Ascending aorta (tissue), 2 donors: ENCODE measurements around the gene GDPD5. TPM values are rescaled to one million over a fixed set of nuclear protein-coding genes. Genes with fewer than 3 reads are reported as not detected.
A peak's percentile ranks its signal among the peaks of the same experiment; 100 is the strongest.

Source experiments
- DNase-seq, 2 donors: peaks; one replicate each; pipeline ENCODE4 v3.0.0-alpha.2; 2019; ENCODE audit warnings: low spot score in 2 of 2
- H3K27ac ChIP-seq, 2 donors: fragments of 200-600 bp; sonication (generic); one replicate each; pipeline ENCODE4 v1.5.1; 2016 to 2017; ENCODE audit warnings: mild to moderate bottlenecking in 1 of 2
- H3K27me3 ChIP-seq: fragments of 200-600 bp; sonication (generic); one replicate; pipeline ENCODE4 v1.5.1; 2017
- H3K36me3 ChIP-seq, 2 donors: fragments of 200-600 bp; sonication (generic); one replicate each; pipeline ENCODE4 v1.5.1; 2016
- H3K4me1 ChIP-seq, 2 donors: fragments of 200-600 bp; sonication (generic); one replicate each; pipeline ENCODE4 v1.5.1; 2016 to 2017; ENCODE audit warnings: mild to moderate bottlenecking in 1 of 2
- H3K4me3 ChIP-seq, 2 donors: fragments of 200-600 bp; sonication (generic); one replicate each; pipeline ENCODE4 v1.5.1; 2016 to 2017; ENCODE audit warnings: mild to moderate bottlenecking in 1 of 2
- H3K9me3 ChIP-seq, 2 donors: fragments of 200-600 bp; sonication (generic); one replicate each; pipeline ENCODE4 v1.5.1; 2016
- intact Hi-C: fragments of 100-400 bp; cut with DNase I; formaldehyde crosslinking; loops from one replicate; pipeline ENCODE4 v1.15.1; 2023
- total RNA-seq: library from RNA; depleted of rRNA; stranded (reverse); fragments of >200 nt; gene quantifications from one replicate; pipeline ENCODE4 v1.1.0, GENCODE V29; 2016
- TF ChIP-seq, protein P1 (sequence below), 3 experiments: fragments of 200-600 bp in 2 of 3; fragments of 450-650 bp in 1 of 3; sonication (generic) in 2 of 3; IDR thresholded peaks; one replicate each; pipeline ENCODE4 v1.5.1; 2016 to 2019; ENCODE audit warnings: antibody characterized with exemption in 3 of 3, mild to moderate bottlenecking in 1 of 3, moderate library complexity in 1 of 3

Gene GDPD5
- total RNA-seq, 1 donor from 2014 or later, result 64.6 TPM

DNA sequence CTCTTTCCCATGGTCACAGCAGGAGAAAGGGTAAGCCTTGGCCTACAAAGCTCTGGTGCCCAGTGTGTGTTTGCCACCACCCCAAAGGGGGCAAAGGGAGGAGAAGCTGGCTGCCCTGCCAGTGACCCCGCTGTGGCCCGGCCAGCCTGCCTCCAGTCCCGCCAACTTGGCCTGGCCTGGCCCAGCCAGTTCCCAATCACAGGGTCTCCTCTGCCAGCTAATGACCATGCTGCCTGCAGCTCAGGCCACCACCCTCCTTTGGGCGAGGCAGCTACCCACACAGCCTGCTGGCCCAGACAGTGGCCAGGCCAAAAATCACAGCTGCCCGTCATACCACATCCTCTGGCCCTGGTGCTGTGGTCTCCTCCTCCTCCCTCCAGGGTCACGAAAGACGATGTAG, 5.1 kb downstream of the GDPD5 start:
- Histone ChIP-seq H3K4me3 (no peak overlapping the region), H3K36me3 (no peaks in the 10 kb centered on the region), H3K9me3 (no peaks in the 10 kb centered on the region), H3K4me1 (peaks cover 9 to 25% of the 10 kb centered on the region in 2 donors), H3K27me3 (no peaks in the 10 kb centered on the region), H3K27ac (peak overlapping the region; percentile 78 to 81)
- DNase-seq, result peak; percentile 33 to 84
- intact Hi-C loops, result loop anchor here (10.0 kb wide), 1 partner anchor 236 kb away; no protein-coding TSS in a partner anchor
- TF ChIP-seq, protein P1, sequence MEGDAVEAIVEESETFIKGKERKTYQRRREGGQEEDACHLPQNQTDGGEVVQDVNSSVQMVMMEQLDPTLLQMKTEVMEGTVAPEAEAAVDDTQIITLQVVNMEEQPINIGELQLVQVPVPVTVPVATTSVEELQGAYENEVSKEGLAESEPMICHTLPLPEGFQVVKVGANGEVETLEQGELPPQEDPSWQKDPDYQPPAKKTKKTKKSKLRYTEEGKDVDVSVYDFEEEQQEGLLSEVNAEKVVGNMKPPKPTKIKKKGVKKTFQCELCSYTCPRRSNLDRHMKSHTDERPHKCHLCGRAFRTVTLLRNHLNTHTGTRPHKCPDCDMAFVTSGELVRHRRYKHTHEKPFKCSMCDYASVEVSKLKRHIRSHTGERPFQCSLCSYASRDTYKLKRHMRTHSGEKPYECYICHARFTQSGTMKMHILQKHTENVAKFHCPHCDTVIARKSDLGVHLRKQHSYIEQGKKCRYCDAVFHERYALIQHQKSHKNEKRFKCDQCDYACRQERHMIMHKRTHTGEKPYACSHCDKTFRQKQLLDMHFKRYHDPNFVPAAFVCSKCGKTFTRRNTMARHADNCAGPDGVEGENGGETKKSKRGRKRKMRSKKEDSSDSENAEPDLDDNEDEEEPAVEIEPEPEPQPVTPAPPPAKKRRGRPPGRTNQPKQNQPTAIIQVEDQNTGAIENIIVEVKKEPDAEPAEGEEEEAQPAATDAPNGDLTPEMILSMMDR (IDR thresholded peaks at IDR 0.05), result no peak

DNA sequence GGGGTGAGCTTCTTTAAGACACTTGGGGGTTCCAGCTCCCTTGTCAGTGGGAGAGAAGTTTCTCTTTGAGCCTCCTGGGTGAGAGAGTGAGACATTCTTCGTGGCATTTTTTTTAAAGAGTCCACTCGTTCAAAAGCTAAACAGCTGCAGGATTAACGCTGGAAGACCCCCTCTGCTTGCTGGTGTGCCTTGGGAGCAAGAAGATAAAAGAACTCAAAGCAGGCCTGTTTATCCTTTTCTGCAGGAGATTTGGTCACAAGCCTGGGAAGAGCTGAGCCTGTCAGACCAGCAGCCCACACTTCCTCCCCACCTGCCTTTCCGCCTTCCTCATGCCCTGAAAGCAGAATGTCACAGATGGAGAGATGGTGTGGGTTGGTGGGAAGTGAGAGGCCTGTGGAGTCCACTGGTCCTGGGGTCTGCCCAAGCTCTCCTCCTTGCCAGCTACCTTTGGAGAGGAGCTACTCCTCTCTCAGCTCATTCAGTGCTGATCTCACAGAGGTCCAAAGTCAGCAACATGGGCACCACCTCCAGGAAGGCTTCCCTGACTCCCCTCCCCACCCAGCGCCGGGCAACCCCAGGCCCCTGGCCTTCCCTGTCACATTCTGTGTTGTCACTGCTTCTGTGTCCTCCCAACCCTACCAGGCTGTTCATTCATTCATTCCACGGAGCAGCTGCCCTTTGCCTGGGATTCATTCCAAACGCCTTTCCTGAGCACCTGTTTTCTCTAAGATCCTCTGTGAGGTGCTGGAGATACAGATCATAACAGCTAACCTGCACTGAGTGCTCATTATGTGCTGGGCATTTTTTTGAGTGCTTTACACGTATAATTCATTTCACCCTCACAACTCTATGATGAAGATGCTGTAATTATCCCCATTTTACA, 6.7 kb downstream of the GDPD5 start:
- no peaks in the 10 kb centered on the region for H3K27me3 ChIP-seq
- intact Hi-C loops, result no loop called here
- H3K9me3 ChIP-seq, result no peaks in the 10 kb centered on the region
- H3K4me3 ChIP-seq, result no peak overlapping the region
- TF ChIP-seq, protein P1 (IDR thresholded peaks at IDR 0.05), result no peak
- no peaks in the 10 kb centered on the region for H3K36me3 ChIP-seq
- no peak overlapping the region for H3K27ac ChIP-seq
- H3K4me1 ChIP-seq, result peaks cover 8 to 16% of the 10 kb centered on the region in 2 donors
- DNase-seq, result no peak

DNA sequence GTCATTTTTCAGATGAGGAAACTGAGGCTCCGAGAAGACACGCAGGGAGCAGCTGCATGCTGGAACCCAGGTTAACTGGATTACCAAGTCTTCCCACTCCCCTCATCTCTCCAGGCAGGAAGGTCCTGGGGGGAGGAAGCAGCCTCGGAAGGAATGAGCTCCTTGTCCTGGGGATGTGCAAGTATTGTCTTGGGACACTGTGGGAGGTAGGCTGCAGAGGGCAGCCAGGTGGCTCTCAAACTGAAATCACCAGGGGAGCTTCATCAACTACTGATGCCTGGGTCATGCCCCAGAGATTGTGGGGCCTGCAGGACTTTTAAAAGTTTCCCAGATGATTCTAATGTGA, 7.6 kb downstream of the GDPD5 start:
- TF ChIP-seq, protein P1 (IDR thresholded peaks at IDR 0.05), result no peak
- H3K9me3 ChIP-seq, result no peaks in the 10 kb centered on the region
- H3K36me3 ChIP-seq, result no peaks in the 10 kb centered on the region
- no peak for DNase-seq
- intact Hi-C loops, result no loop called here
- H3K4me3 ChIP-seq, result no peak overlapping the region
- peaks cover 8 to 16% of the 10 kb centered on the region in 2 donors for H3K4me1 ChIP-seq
- H3K27ac ChIP-seq, result no peak overlapping the region
- no peaks in the 10 kb centered on the region for H3K27me3 ChIP-seq

DNA sequence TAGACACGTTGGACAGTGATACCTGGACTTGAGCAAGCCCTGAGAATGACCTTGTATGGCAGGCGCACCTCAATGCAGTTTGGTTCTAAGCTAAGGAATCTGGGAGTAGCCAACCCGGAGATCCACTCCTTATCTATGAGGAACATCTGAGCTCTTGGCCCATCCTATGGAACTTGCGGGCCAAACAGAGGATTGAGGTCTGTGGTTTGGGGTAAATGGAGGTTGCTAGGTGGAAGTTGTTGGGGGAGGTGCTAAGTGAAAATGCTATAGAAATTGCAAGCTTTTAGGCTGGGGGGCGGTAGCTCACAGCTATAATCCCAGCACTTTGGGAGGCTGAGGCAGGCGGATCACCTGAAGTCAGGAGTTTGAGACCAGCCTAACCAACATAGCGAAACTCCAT, 8.9 kb downstream of the GDPD5 start:
- H3K36me3 ChIP-seq, result no peaks in the 10 kb centered on the region
- no peaks in the 10 kb centered on the region for H3K9me3 ChIP-seq
- DNase-seq, result no peak
- TF ChIP-seq, protein P1 (IDR thresholded peaks at IDR 0.05), result no peak
- intact Hi-C loops, result no loop called here
- H3K4me1 ChIP-seq, result peaks cover 8 to 16% of the 10 kb centered on the region in 2 donors
- no peak overlapping the region for H3K4me3 ChIP-seq
- no peak overlapping the region for H3K27ac ChIP-seq
- no peaks in the 10 kb centered on the region for H3K27me3 ChIP-seq

DNA sequence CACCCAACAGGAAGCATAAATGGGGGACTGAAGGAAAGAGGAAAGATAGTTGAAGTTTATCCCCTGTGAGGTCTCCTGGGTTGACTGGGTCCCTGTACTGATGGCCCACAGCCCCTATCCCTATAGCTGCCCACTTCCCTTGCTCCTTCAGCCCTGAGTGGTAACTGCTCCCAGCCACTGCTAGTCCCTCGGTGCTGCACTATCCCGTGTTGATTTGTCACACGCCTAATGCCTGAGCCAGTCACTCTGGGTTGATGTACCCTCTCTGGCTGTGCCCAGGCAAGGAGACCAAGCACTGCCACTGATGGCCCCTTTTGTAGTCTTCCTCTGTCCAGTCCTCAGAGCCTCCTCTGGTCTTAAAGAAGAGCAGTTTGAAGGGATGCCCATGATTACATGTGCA, 9.6 kb downstream of the GDPD5 start:
- Histone ChIP-seq H3K4me3 (no peak overlapping the region), H3K9me3 (no peaks in the 10 kb centered on the region), H3K36me3 (no peaks in the 10 kb centered on the region), H3K4me1 (peaks cover 8 to 15% of the 10 kb centered on the region in 2 donors), H3K27ac (no peak overlapping the region), H3K27me3 (no peaks in the 10 kb centered on the region)
- TF ChIP-seq, protein P1 (IDR thresholded peaks at IDR 0.05), result no peak
- intact Hi-C loops, result no loop called here
- no peak for DNase-seq
